Measurements from ENCODE around the gene SMAD3.
"Not testable (repeated sequence)": the region's sequence is repeated elsewhere in the genome, so short reads cannot be mapped to it uniquely, and the experiment has no call there.

The SMAD3 gene

GRCh38 chr15:67025719-67026609, 39.4 kb upstream of the SMAD3 start:
- no peak for ATAC-seq (replicated peaks; ENCODE audit: extremely low read depth, poor library complexity, severe bottlenecking)
- H3K27ac Mint-ChIP-seq (ENCODE audit: low read depth), result no peak overlapping the region

GRCh38 chr15:67026610-67026967, 38.8 kb upstream of the SMAD3 start:
- Mint-ChIP-seq H3K36me3 (ENCODE audit: insufficient read depth) (peaks cover 2% of the 10 kb centered on the region), H3K27ac (ENCODE audit: low read depth) (no peak overlapping the region), H3K4me3 (no peak overlapping the region), H3K27me3 (no peaks in the 10 kb centered on the region), H3K4me1 (no peaks in the 10 kb centered on the region), H3K9me3 (no peaks in the 10 kb centered on the region)
- ATAC-seq (replicated peaks; ENCODE audit: extremely low read depth, poor library complexity, severe bottlenecking) (no peak), DNase-seq (ENCODE audit: low spot score in 2 of 2) (no peak)

More at GRCh38 chr15:67025719-67026609, 39.4 kb upstream of the SMAD3 start:
- H3K27me3 Mint-ChIP-seq, result no peaks in the 10 kb centered on the region
- H3K36me3 Mint-ChIP-seq (ENCODE audit: insufficient read depth), result peaks cover 2% of the 10 kb centered on the region
- no peak for DNase-seq (ENCODE audit: low spot score in 2 of 2)
- no peaks in the 10 kb centered on the region for H3K4me1 Mint-ChIP-seq
- no peaks in the 10 kb centered on the region for H3K9me3 Mint-ChIP-seq
- H3K4me3 Mint-ChIP-seq, result no peak overlapping the region

GRCh38 chr15:67028440-67028839, 37.0 kb upstream of the SMAD3 start:
- H3K36me3 Mint-ChIP-seq (ENCODE audit: insufficient read depth); H3K4me1 Mint-ChIP-seq; DNase-seq (ENCODE audit: low spot score in 2 of 2); H3K4me3 Mint-ChIP-seq; ATAC-seq (replicated peaks; ENCODE audit: extremely low read depth, poor library complexity, severe bottlenecking); H3K27me3 Mint-ChIP-seq; H3K27ac Mint-ChIP-seq (ENCODE audit: low read depth); H3K9me3 Mint-ChIP-seq: not testable (repeated sequence)

- no peak overlapping the region for H3K27ac Mint-ChIP-seq (ENCODE audit: low read depth)
- DNase-seq (ENCODE audit: low spot score in 2 of 2) (no peak), ATAC-seq (replicated peaks; ENCODE audit: extremely low read depth, poor library complexity, severe bottlenecking) (no peak)
- H3K9me3 Mint-ChIP-seq, result no peaks in the 10 kb centered on the region
- no peaks in the 10 kb centered on the region for H3K4me1 Mint-ChIP-seq
- H3K36me3 Mint-ChIP-seq (ENCODE audit: insufficient read depth), result no peaks in the 10 kb centered on the region
- no peaks in the 10 kb centered on the region for H3K27me3 Mint-ChIP-seq
- no peak overlapping the region for H3K4me3 Mint-ChIP-seq
Measured at GRCh38 chr15:67030036-67030762, 35.2 kb upstream of the SMAD3 start.

GRCh38 chr15:67031331-67031730, 34.1 kb upstream of the SMAD3 start:
- Mint-ChIP-seq H3K36me3 (ENCODE audit: insufficient read depth) (no peaks in the 10 kb centered on the region), H3K4me1 (no peaks in the 10 kb centered on the region), H3K27ac (ENCODE audit: low read depth) (no peak overlapping the region), H3K27me3 (no peaks in the 10 kb centered on the region), H3K4me3 (no peak overlapping the region), H3K9me3 (no peaks in the 10 kb centered on the region)
- no peak for ATAC-seq (replicated peaks; ENCODE audit: extremely low read depth, poor library complexity, severe bottlenecking)
- DNase-seq (ENCODE audit: low spot score in 2 of 2), result no peak

- peaks cover under 1% of the 10 kb centered on the region for H3K4me1 Mint-ChIP-seq
- no peak overlapping the region for H3K4me3 Mint-ChIP-seq
- ATAC-seq (replicated peaks; ENCODE audit: extremely low read depth, poor library complexity, severe bottlenecking) (no peak), DNase-seq (ENCODE audit: low spot score in 2 of 2) (no peak)
- H3K9me3 Mint-ChIP-seq, result no peaks in the 10 kb centered on the region
- no peaks in the 10 kb centered on the region for H3K27me3 Mint-ChIP-seq
- no peak overlapping the region for H3K27ac Mint-ChIP-seq (ENCODE audit: low read depth)
- H3K36me3 Mint-ChIP-seq (ENCODE audit: insufficient read depth), result no peaks in the 10 kb centered on the region
Measured at GRCh38 chr15:67032608-67033007, 32.8 kb upstream of the SMAD3 start.

GRCh38 chr15:67033012-67033411, 32.4 kb upstream of the SMAD3 start:
- Mint-ChIP-seq H3K9me3 (no peaks in the 10 kb centered on the region), H3K4me3 (no peak overlapping the region), H3K36me3 (ENCODE audit: insufficient read depth) (no peaks in the 10 kb centered on the region), H3K4me1 (peaks cover 4% of the 10 kb centered on the region), H3K27me3 (no peaks in the 10 kb centered on the region), H3K27ac (ENCODE audit: low read depth) (no peak overlapping the region)
- peak; percentile 58 for ATAC-seq (replicated peaks; ENCODE audit: extremely low read depth, poor library complexity, severe bottlenecking)
- no peak for DNase-seq (ENCODE audit: low spot score in 2 of 2)

- Mint-ChIP-seq H3K9me3 (no peaks in the 10 kb centered on the region), H3K27me3 (no peaks in the 10 kb centered on the region), H3K4me1 (peaks cover 10% of the 10 kb centered on the region), H3K27ac (ENCODE audit: low read depth) (no peak overlapping the region), H3K4me3 (no peak overlapping the region), H3K36me3 (ENCODE audit: insufficient read depth) (no peaks in the 10 kb centered on the region)
- peak; percentile 70 for ATAC-seq (replicated peaks; ENCODE audit: extremely low read depth, poor library complexity, severe bottlenecking)
- DNase-seq (ENCODE audit: low spot score in 2 of 2), result no peak
Measured at GRCh38 chr15:67033571-67034044, 31.8 kb upstream of the SMAD3 start.

GRCh38 chr15:67035886-67036285, 29.5 kb upstream of the SMAD3 start:
- DNase-seq (ENCODE audit: low spot score in 2 of 2) (no peak), ATAC-seq (replicated peaks; ENCODE audit: extremely low read depth, poor library complexity, severe bottlenecking) (no peak)
- Mint-ChIP-seq H3K4me3 (no peak overlapping the region), H3K27me3 (no peaks in the 10 kb centered on the region), H3K27ac (ENCODE audit: low read depth) (no peak overlapping the region), H3K9me3 (no peaks in the 10 kb centered on the region), H3K36me3 (ENCODE audit: insufficient read depth) (no peaks in the 10 kb centered on the region), H3K4me1 (peaks cover 19% of the 10 kb centered on the region)

GRCh38 chr15:67036775-67037555, 28.4 kb upstream of the SMAD3 start:
- Mint-ChIP-seq H3K36me3 (ENCODE audit: insufficient read depth) (peaks cover 2% of the 10 kb centered on the region), H3K4me3 (no peak overlapping the region), H3K9me3 (no peaks in the 10 kb centered on the region), H3K4me1 (peaks cover 19% of the 10 kb centered on the region), H3K27me3 (no peaks in the 10 kb centered on the region), H3K27ac (ENCODE audit: low read depth) (no peak overlapping the region)
- ATAC-seq (replicated peaks; ENCODE audit: extremely low read depth, poor library complexity, severe bottlenecking) (no peak), DNase-seq (ENCODE audit: low spot score in 2 of 2) (no peak)

- Mint-ChIP-seq H3K36me3 (ENCODE audit: insufficient read depth) (peaks cover 2% of the 10 kb centered on the region), H3K27ac (ENCODE audit: low read depth) (no peak overlapping the region), H3K9me3 (no peaks in the 10 kb centered on the region), H3K4me1 (peaks cover 19% of the 10 kb centered on the region), H3K27me3 (no peaks in the 10 kb centered on the region), H3K4me3 (no peak overlapping the region)
- ATAC-seq (replicated peaks; ENCODE audit: extremely low read depth, poor library complexity, severe bottlenecking) (no peak), DNase-seq (ENCODE audit: low spot score in 2 of 2) (no peak)
Measured at GRCh38 chr15:67037694-67038093, 27.7 kb upstream of the SMAD3 start.

- ATAC-seq (replicated peaks; ENCODE audit: extremely low read depth, poor library complexity, severe bottlenecking) (no peak), DNase-seq (ENCODE audit: low spot score in 2 of 2) (no peak)
- Mint-ChIP-seq H3K9me3 (no peaks in the 10 kb centered on the region), H3K36me3 (ENCODE audit: insufficient read depth) (peaks cover 2% of the 10 kb centered on the region), H3K27me3 (no peaks in the 10 kb centered on the region), H3K27ac (ENCODE audit: low read depth) (no peak overlapping the region), H3K4me1 (peaks cover 19% of the 10 kb centered on the region), H3K4me3 (no peak overlapping the region)
Measured at GRCh38 chr15:67038736-67039135, 26.7 kb upstream of the SMAD3 start.

All from central memory CD8-positive, alpha-beta T cell (primary cell).